Mucosa of stomach (tissue), 1 donor: Measurements from ENCODE around the gene GSG1L.

Source experiments
- H3K27me3 ChIP-seq: one replicate; pipeline ENCODE4 v1.7.0; 2013; ENCODE audit warnings: mild to moderate bottlenecking, low read length; ENCODE audit not compliant: control insufficient read depth, insufficient read depth
- H3K36me3 ChIP-seq: one replicate; pipeline ENCODE4 v1.7.0; 2013; ENCODE audit warnings: low read length; ENCODE audit not compliant: control insufficient read depth, insufficient read depth
- H3K4me1 ChIP-seq: one replicate; pipeline ENCODE4 v1.7.0; 2013; ENCODE audit warnings: mild to moderate bottlenecking, low read length; ENCODE audit not compliant: control insufficient read depth, insufficient read depth
- H3K4me3 ChIP-seq: one replicate; pipeline ENCODE4 v1.7.0; 2013; ENCODE audit warnings: low read length
- H3K9ac ChIP-seq: one replicate; pipeline ENCODE4 v1.7.0; 2013; ENCODE audit warnings: mild to moderate bottlenecking, low read length, moderate library complexity
- H3K9me3 ChIP-seq: one replicate; pipeline ENCODE4 v1.7.0; 2013; ENCODE audit warnings: mild to moderate bottlenecking, low read length, moderate library complexity; ENCODE audit not compliant: control insufficient read depth
- donor health status: Pancreatic carcinoma.

GSG1L gene

DNA sequence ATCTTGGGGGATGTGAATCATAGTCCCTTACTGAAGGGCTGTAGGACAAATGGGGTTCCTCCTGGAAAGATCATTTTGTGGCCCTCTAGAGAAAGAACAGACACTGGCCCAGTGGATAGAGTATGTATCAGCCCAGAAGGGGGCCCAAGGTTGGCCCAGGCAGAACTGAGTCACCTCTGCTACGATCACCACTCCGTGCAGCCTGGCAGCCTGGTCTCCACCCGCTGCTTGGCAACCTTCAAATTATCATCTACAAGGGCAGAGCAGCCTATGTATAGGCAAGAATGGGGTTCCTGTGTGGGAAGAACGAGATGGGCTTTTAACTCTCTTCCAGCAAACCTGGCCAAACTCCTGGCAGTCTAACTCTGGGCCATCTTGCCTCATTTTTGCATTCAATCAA, 61.9 kb downstream of the GSG1L start:
- Histone ChIP-seq H3K27me3 (no peaks in the 10 kb centered on the region), H3K4me3 (no peak overlapping the region), H3K9me3 (no peaks in the 10 kb centered on the region), H3K4me1 (no peaks in the 10 kb centered on the region), H3K36me3 (no peaks in the 10 kb centered on the region), H3K9ac (no peak overlapping the region)

DNA sequence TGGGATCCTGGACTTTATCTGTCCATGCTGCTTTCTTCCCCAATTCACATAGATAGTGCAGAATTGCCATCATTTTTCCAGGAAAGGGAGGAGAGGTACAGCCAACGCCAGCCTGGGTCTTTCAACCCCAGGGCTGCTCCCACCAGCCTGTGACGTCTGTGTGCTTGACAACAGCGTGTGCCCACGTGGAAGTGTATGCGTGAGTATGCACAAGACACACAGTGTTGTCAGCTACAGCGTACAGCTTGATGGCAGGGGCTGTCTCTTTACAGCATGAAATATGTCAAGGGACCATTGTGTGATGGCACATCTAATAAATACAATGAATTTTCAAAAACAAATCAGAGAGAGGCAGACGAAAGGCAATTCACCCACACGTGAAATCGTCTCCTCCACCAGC, 62.3 kb downstream of the GSG1L start:
- Histone ChIP-seq H3K36me3 (no peaks in the 10 kb centered on the region), H3K9me3 (no peaks in the 10 kb centered on the region), H3K9ac (no peak overlapping the region), H3K27me3 (no peaks in the 10 kb centered on the region), H3K4me1 (no peaks in the 10 kb centered on the region), H3K4me3 (no peak overlapping the region)

DNA sequence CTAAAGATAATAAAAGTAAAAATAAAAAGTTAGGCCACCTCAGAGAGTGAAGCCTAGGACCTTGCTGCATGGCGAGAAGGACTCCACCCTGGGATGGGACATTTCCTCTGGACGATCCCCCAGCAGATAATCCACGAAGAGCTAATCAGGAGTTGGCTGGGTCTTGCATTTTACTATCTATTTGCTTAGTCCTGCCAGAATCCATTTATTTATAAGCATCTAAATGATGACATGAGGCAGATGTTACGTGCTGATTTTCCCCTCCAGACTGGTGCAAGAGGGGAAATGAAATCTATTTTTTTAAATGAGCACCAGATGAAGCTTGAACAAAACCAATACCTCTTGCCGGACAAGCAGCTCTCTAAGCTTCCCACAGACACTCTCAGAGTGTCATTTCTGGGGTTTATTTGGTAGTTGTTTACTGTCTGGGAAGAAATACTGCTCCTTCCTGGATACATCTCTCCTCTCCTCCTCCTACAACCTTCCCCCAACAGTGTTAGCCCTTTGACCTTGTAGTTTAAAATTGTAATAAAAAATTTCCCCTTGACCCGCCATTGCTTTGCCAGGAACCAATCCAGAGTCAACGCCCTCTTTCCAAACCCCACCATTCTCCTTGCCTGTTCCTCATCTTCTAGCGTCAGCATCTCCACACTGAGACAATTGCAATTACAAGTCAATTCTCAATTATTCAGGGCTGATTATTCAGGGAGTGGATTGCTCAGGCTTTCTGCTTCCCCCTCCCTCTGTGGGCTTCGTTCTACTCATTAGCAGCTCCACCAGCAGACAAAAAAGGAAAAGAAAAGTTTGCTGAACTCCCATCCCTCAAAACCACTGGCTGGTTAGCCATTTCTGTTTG, 63.0 kb downstream of the GSG1L start:
- H3K27me3 ChIP-seq = no peaks in the 10 kb centered on the region
- no peak overlapping the region for H3K4me3 ChIP-seq
- H3K9ac ChIP-seq = no peak overlapping the region
- no peaks in the 10 kb centered on the region for H3K9me3 ChIP-seq
- no peaks in the 10 kb centered on the region for H3K36me3 ChIP-seq
- no peaks in the 10 kb centered on the region for H3K4me1 ChIP-seq

- H3K4me1 ChIP-seq = no peaks in the 10 kb centered on the region
- H3K27me3 ChIP-seq = no peaks in the 10 kb centered on the region
- no peaks in the 10 kb centered on the region for H3K36me3 ChIP-seq
- H3K9me3 ChIP-seq = no peaks in the 10 kb centered on the region
- H3K9ac ChIP-seq = no peak overlapping the region
- no peak overlapping the region for H3K4me3 ChIP-seq
These were observed 63.8 kb downstream of the GSG1L start for GRCh38 chr16:27999687-28000086.

DNA sequence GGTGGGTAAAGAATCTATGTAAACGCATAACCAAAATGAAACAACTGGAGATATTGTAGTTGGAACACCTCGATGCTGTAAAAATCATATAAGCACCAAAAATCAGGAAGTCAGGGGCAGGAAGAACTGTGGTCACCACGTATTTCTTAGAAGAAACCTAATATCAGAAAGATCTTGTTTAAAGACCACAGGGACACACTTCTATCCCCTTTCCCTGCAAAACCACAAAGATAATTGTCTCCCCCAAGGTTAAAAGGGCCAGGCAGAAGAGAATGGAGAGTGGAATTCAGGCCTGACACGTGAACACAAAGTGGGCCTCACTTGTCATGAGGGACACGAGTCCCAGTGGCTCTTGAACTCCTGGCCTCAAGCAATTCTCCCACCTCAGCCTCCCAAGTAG, 68.1 kb downstream of the GSG1L start:
- Histone ChIP-seq H3K36me3 (no peaks in the 10 kb centered on the region), H3K9ac (no peak overlapping the region), H3K27me3 (no peaks in the 10 kb centered on the region), H3K9me3 (no peaks in the 10 kb centered on the region), H3K4me1 (no peaks in the 10 kb centered on the region), H3K4me3 (no peak overlapping the region)

DNA sequence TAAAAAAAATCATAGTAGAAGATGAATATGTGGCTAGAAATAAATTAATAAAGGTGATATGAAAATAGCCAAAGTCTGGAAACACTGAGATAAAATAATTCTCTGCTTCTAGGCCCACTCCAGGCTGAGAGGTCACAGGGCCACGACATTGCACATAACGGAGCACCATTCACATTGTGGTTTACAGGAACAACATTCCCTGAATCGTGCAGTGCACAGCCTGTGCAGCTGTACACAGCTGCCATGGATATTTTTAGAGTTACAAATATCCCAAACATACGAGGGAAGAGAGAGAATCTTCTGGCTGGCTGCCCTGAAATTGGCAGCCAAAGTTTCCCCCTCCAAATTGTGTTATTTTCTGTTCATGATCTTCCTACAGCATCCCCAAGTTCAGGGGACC, 68.8 kb downstream of the GSG1L start:
- H3K36me3 ChIP-seq = no peaks in the 10 kb centered on the region
- H3K4me3 ChIP-seq = no peak overlapping the region
- H3K9ac ChIP-seq = no peak overlapping the region
- H3K4me1 ChIP-seq = no peaks in the 10 kb centered on the region
- no peaks in the 10 kb centered on the region for H3K9me3 ChIP-seq
- H3K27me3 ChIP-seq = no peaks in the 10 kb centered on the region

GRCh38 chr16:27993587-27993986, 69.9 kb downstream of the GSG1L start:
- Histone ChIP-seq H3K36me3 (no peaks in the 10 kb centered on the region), H3K9ac (no peak overlapping the region), H3K9me3 (no peaks in the 10 kb centered on the region), H3K4me3 (no peak overlapping the region), H3K27me3 (no peaks in the 10 kb centered on the region), H3K4me1 (no peaks in the 10 kb centered on the region)

DNA sequence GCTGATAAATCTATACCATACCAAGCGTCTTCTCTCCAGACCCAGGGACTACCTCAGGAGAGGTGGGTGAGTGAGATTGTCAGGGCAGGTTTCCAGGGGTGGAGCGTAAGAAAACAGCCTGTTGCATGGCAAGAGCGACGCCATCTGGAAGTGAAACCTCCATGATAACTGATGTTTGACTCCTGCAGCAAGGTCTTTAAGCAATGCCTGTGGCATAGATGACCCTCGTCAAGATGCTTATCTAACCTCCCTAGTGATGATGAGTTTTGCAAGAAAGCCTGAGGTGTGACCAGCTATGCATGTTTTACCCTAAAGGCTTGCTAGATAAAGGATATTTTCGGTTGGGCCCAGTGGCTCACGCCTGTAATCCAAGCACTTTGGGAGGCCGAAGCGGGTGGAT, 71.6 kb downstream of the GSG1L start:
- H3K4me1 ChIP-seq = no peaks in the 10 kb centered on the region
- H3K36me3 ChIP-seq = no peaks in the 10 kb centered on the region
- no peaks in the 10 kb centered on the region for H3K9me3 ChIP-seq
- H3K27me3 ChIP-seq = no peaks in the 10 kb centered on the region
- H3K9ac ChIP-seq = no peak overlapping the region
- H3K4me3 ChIP-seq = no peak overlapping the region

DNA sequence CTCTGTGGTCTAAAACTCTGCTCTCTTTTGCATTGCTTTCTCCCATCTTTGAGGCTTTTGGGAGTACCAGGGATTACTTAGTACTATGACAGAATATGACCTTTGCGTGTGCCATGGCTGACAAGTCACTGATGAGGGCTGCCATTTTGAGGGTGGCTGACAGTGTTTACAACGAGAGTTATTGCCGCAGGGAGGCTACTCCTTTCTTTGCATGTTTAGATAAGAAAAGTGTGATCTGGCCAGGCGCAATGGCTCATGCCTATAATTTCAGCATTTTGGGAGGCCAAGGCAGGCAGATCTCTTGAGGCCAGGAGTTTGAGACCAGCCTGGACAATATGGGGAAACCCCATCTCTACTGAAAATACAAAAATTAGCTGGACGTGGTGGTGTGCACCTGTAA, 77.5 kb downstream of the GSG1L start:
- Histone ChIP-seq H3K4me1 (no peaks in the 10 kb centered on the region), H3K9me3 (no peaks in the 10 kb centered on the region), H3K27me3 (no peaks in the 10 kb centered on the region)

GRCh38 chr16:27984121-27984520, 79.4 kb downstream of the GSG1L start:
- no peaks in the 10 kb centered on the region for H3K36me3 ChIP-seq
- no peaks in the 10 kb centered on the region for H3K27me3 ChIP-seq
- no peaks in the 10 kb centered on the region for H3K4me1 ChIP-seq
- no peak overlapping the region for H3K4me3 ChIP-seq
- no peak overlapping the region for H3K9ac ChIP-seq
- H3K9me3 ChIP-seq = no peaks in the 10 kb centered on the region

More for the DNA sequence above, 77.5 kb downstream of the GSG1L start:
- no peaks in the 10 kb centered on the region for H3K36me3 ChIP-seq
- no peak overlapping the region for H3K4me3 ChIP-seq
- H3K9ac ChIP-seq = no peak overlapping the region

GRCh38 chr16:27983244-27983643, 80.3 kb downstream of the GSG1L start:
- no peaks in the 10 kb centered on the region for H3K9me3 ChIP-seq
- H3K4me3 ChIP-seq = no peak overlapping the region
- no peaks in the 10 kb centered on the region for H3K27me3 ChIP-seq
- no peaks in the 10 kb centered on the region for H3K4me1 ChIP-seq
- no peak overlapping the region for H3K9ac ChIP-seq
- no peaks in the 10 kb centered on the region for H3K36me3 ChIP-seq

DNA sequence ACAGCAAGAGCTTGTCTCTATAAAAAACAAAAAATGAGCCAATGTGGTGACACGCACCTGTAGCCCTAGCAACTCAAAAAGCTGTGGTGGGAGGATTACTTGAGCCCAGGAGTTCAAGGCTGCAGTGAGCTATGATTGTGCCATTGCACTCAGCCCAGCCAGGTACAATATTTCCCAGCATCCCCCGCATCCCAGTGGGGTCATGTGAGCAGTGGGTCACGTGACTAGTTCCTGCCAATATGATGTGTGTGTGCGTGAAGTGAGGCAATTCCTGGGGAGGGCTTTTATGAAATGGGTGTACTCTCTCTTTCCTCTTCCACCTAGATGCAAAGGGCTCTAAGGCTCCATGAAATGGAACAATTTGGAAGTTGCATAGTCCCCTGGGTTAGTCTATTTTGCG, 81.3 kb downstream of the GSG1L start:
- no peaks in the 10 kb centered on the region for H3K27me3 ChIP-seq
- H3K36me3 ChIP-seq = no peaks in the 10 kb centered on the region
- H3K9me3 ChIP-seq = no peaks in the 10 kb centered on the region
- H3K4me3 ChIP-seq = no peak overlapping the region
- H3K4me1 ChIP-seq = no peaks in the 10 kb centered on the region
- no peak overlapping the region for H3K9ac ChIP-seq
